PC-3 (cell line): ENCODE data around the gene ELMOD1. TPM values are rescaled to one million over a fixed set of nuclear protein-coding genes. Genes with fewer than 3 reads are reported as not detected.
A peak's percentile ranks its signal among the peaks of the same experiment; 100 is the strongest.

Source experiments
- ATAC-seq: fragments of 200-7000 bp; cut with Tn5 transposase; 2 replicates; pipeline ENCODE4 v1.9.1; 2020; ENCODE audit warnings: mild to moderate bottlenecking, moderate library complexity
- BruUV-seq: library from RNA; stranded (reverse); fragments of 400-500 nt; replicated peaks from 2 replicates; lab custom pipeline; 2021; lab: Mats Ljungman, UMichigan
- CTCF ChIA-PET: fragments of 300-600 bp; sonication (Branson Sonifier 250); formaldehyde crosslinking; loops from one replicate; lab custom pipeline; 2022; ENCODE audit warnings: antibody characterized with exemption; lab: Charles Lee
- POLR2A ChIA-PET: fragments of 300-600 bp; sonication (Branson Sonifier 250); formaldehyde crosslinking; loops from one replicate; lab custom pipeline; 2022; ENCODE audit warnings: antibody characterized with exemption; ENCODE audit not compliant: unreplicated experiment; lab: Charles Lee
- DNase-seq: peaks from one replicate; pipeline ENCODE4 v3.0.0-alpha.2; 2015
- H2AFZ ChIP-seq: fragments of 300-600 bp; sonication (generic); 2 replicates; pipeline ENCODE4 v1.6.0; 2016; ENCODE audit warnings: antibody characterized with exemption, low read length
- H3F3A ChIP-seq: fragments of 300-600 bp; sonication (generic); one replicate; pipeline ENCODE4 v1.6.0; 2017; ENCODE audit warnings: antibody characterized with exemption, low read length, control low read depth, mild to moderate bottlenecking; ENCODE audit not compliant: unreplicated experiment
- H3K27ac ChIP-seq: fragments of 300-600 bp; sonication (generic); 2 replicates; pipeline ENCODE4 v1.5.1; 2016; ENCODE audit warnings: mild to moderate bottlenecking, low read length
- H3K27me3 ChIP-seq: fragments of 300-600 bp; sonication (generic); 2 replicates; pipeline ENCODE4 v1.6.1; 2016; ENCODE audit warnings: low read length, mixed read lengths
- H3K36me3 ChIP-seq: fragments of 300-600 bp; sonication (generic); 2 replicates; pipeline ENCODE4 v1.6.1; 2016; ENCODE audit warnings: low read depth, mixed run types, low read length, mixed read lengths
- H3K4me1 ChIP-seq: fragments of 300-600 bp; sonication (generic); 2 replicates; pipeline ENCODE4 v1.5.1; 2016; ENCODE audit warnings: low read length; ENCODE audit not compliant: insufficient read depth
- H3K4me2 ChIP-seq: fragments of 300-600 bp; sonication (generic); 2 replicates; pipeline ENCODE4 v1.6.0; 2016; ENCODE audit warnings: low read length
- H3K4me3 ChIP-seq: fragments of 300-600 bp; sonication (generic); 2 replicates; pipeline ENCODE4 v1.5.1; 2016; ENCODE audit warnings: mild to moderate bottlenecking, low read length, mixed read lengths
- H3K79me2 ChIP-seq: fragments of 300-600 bp; sonication (generic); 2 replicates; pipeline ENCODE4 v1.6.1; 2017; ENCODE audit warnings: low read length, mixed read lengths
- H3K9ac ChIP-seq: fragments of 300-600 bp; sonication (generic); 2 replicates; pipeline ENCODE4 v1.6.0; 2016; ENCODE audit warnings: mild to moderate bottlenecking, low read length
- H3K9me2 ChIP-seq: fragments of 300-600 bp; sonication (generic); replicated peaks from 2 replicates; pipeline ENCODE4 v1.6.1; 2016; ENCODE audit warnings: mixed run types, low read length, mixed read lengths
- H3K9me3 ChIP-seq: fragments of 300-600 bp; sonication (generic); 2 replicates; pipeline ENCODE4 v1.6.1; 2016; ENCODE audit warnings: low read length, mixed read lengths
- H4K20me1 ChIP-seq: fragments of 300-600 bp; sonication (generic); 2 replicates; pipeline ENCODE4 v1.6.1; 2016; ENCODE audit warnings: low read length, mixed read lengths
- EZH2 ChIP-seq: fragments of 300-600 bp; sonication (generic); IDR thresholded peaks from one replicate; pipeline ENCODE4 v1.6.1; 2017; ENCODE audit warnings: antibody characterized with exemption, mild to moderate bottlenecking, low read length; ENCODE audit not compliant: unreplicated experiment
- EZH2phosphoT487 ChIP-seq: fragments of 300-600 bp; sonication (generic); IDR thresholded peaks from 2 replicates; pipeline ENCODE4 v1.6.1; 2018; ENCODE audit warnings: mild to moderate bottlenecking, antibody characterized with exemption, low read length, borderline replicate concordance
- intact Hi-C: fragments of 100-400 bp; cut with micrococcal nuclease; formaldehyde crosslinking; loops from 2 replicates; pipeline ENCODE4 v1.9.0; 2023
- total RNA-seq: library from RNA; depleted of rRNA; stranded (reverse); fragments of >200 nt; gene quantifications from 2 replicates; pipeline ENCODE4 v1.2.3, GENCODE V29; 2014
- TF ChIP-seq, protein P1 (sequence below): fragments of 300-600 bp; sonication (generic); conservative IDR thresholded peaks from 2 replicates; pipeline ENCODE4 v1.5.1; 2017; ENCODE audit warnings: antibody characterized with exemption, low read depth, mild to moderate bottlenecking, low read length

The ELMOD1 gene
- total RNA-seq, 1 experiment from 2014 or later: not detected

- ChIA-PET POLR2A (no interaction called here), CTCF (no interaction called here)
- Histone ChIP-seq H3K4me1 (peaks cover 13% of the 10 kb centered on the region), H4K20me1 (no peaks in the 10 kb centered on the region), H3K27ac (no peak overlapping the region), H2AFZ (no peak overlapping the region), H3K9me3 (no peaks in the 10 kb centered on the region), H3K4me2 (no peak overlapping the region), H3K36me3 (no peaks in the 10 kb centered on the region), H3K9ac (no peak overlapping the region), H3K27me3 (no peaks in the 10 kb centered on the region), H3K4me3 (no peak overlapping the region), H3K79me2 (no peaks in the 10 kb centered on the region), H3K9me2 (no peaks in the 10 kb centered on the region), H3F3A (no peaks in the 10 kb centered on the region)
- TF ChIP-seq, protein P1, sequence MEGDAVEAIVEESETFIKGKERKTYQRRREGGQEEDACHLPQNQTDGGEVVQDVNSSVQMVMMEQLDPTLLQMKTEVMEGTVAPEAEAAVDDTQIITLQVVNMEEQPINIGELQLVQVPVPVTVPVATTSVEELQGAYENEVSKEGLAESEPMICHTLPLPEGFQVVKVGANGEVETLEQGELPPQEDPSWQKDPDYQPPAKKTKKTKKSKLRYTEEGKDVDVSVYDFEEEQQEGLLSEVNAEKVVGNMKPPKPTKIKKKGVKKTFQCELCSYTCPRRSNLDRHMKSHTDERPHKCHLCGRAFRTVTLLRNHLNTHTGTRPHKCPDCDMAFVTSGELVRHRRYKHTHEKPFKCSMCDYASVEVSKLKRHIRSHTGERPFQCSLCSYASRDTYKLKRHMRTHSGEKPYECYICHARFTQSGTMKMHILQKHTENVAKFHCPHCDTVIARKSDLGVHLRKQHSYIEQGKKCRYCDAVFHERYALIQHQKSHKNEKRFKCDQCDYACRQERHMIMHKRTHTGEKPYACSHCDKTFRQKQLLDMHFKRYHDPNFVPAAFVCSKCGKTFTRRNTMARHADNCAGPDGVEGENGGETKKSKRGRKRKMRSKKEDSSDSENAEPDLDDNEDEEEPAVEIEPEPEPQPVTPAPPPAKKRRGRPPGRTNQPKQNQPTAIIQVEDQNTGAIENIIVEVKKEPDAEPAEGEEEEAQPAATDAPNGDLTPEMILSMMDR: no peak
- no peak for TF ChIP-seq EZH2phosphoT487
- no peak for TF ChIP-seq EZH2
- DNase-seq (no peak), ATAC-seq (no peak)
- BruUV-seq: no TSS peak
- intact Hi-C loops: no loop called here
These were observed 9.8 kb upstream of the ELMOD1 start for GRCh38 chr11:107581147-107581546.

- Histone ChIP-seq H3K79me2 (no peaks in the 10 kb centered on the region), H3K27me3 (peaks cover 8% of the 10 kb centered on the region; the same call in 1 of the 2 replicates), H3F3A (no peaks in the 10 kb centered on the region), H3K27ac (no peak overlapping the region), H2AFZ (no peak overlapping the region), H3K9me2 (no peaks in the 10 kb centered on the region), H3K9ac (no peak overlapping the region), H3K4me3 (no peak overlapping the region), H4K20me1 (no peaks in the 10 kb centered on the region), H3K4me1 (peaks cover 22% of the 10 kb centered on the region), H3K9me3 (no peaks in the 10 kb centered on the region), H3K36me3 (no peaks in the 10 kb centered on the region), H3K4me2 (peak overlapping the region; percentile 23; the same call in 1 of the 2 replicates)
- DNase-seq (peak; percentile 98), ATAC-seq (peak; percentile 100)
- intact Hi-C loops: no loop called here
- ChIA-PET CTCF (interaction anchor here (0.5 to 0.9 kb wide), 2 partner anchors 21 to 187 kb away, joined by 3 to 5 read pairs; no protein-coding TSS in a partner anchor), POLR2A (interaction anchor here (0.6 kb wide), 4 partner anchors 94 to 266 kb away, joined by 3 to 8 read pairs (median 4); no protein-coding TSS in a partner anchor)
- no peak for TF ChIP-seq EZH2phosphoT487
- no peak for TF ChIP-seq EZH2
- TF ChIP-seq, protein P1: no peak
- BruUV-seq: no TSS peak
These were observed 7.2 kb upstream of the ELMOD1 start for GRCh38 chr11:107583629-107584195.
